ENCODE measurements around the gene RTEL1.
"Not testable (repeated sequence)": the region's sequence is repeated elsewhere in the genome, so short reads cannot be mapped to it uniquely, and the experiment has no call there.

The RTEL1 gene

GRCh38 chr20:63657937-63658748, at the start of gene RTEL1:
Gene RTEL1 (plus strand): TSS chr20:63658312. CDS start chr20:63659403, 1,091 bp downstream.
- DNase-seq: peak; percentile 84

GRCh38 chr20:63610581-63611435, 47.3 kb upstream of the RTEL1 start:
- no peak for DNase-seq

GRCh38 chr20:63611646-63612045, 46.5 kb upstream of the RTEL1 start:
- DNase-seq: no peak

- no peak for DNase-seq
Observed at GRCh38 chr20:63612276-63612931, 45.7 kb upstream of the RTEL1 start.

GRCh38 chr20:63613863-63614594, 44.1 kb upstream of the RTEL1 start:
- DNase-seq: not testable (repeated sequence)

- DNase-seq: no peak
Observed at GRCh38 chr20:63617092-63617875, 40.8 kb upstream of the RTEL1 start.

GRCh38 chr20:63617876-63618265, 40.2 kb upstream of the RTEL1 start:
- no peak for DNase-seq

GRCh38 chr20:63618291-63618980, 39.7 kb upstream of the RTEL1 start:
- no peak for DNase-seq

GRCh38 chr20:63619086-63619485, 39.0 kb upstream of the RTEL1 start:
- DNase-seq: no peak

- DNase-seq: no peak
Observed at GRCh38 chr20:63619505-63619904, 38.6 kb upstream of the RTEL1 start.

- DNase-seq: no peak
Observed at GRCh38 chr20:63620991-63621390, 37.1 kb upstream of the RTEL1 start.

- no peak for DNase-seq
Observed at GRCh38 chr20:63622096-63622495, 36.0 kb upstream of the RTEL1 start.

- no peak for DNase-seq
Observed at GRCh38 chr20:63622732-63623131, 35.4 kb upstream of the RTEL1 start.

GRCh38 chr20:63624486-63624885, 33.6 kb upstream of the RTEL1 start:
- DNase-seq: no peak

GRCh38 chr20:63625771-63626423, 32.2 kb upstream of the RTEL1 start:
- no peak for DNase-seq

GRCh38 chr20:63626424-63627128, 31.5 kb upstream of the RTEL1 start, which contains the start of gene GMEB2:
Gene GMEB2 (minus strand): TSS chr20:63627101. CDS start chr20:63619397, 7,704 bp downstream.
- DNase-seq: peak; percentile 81

- DNase-seq: peak; percentile 91
Observed at GRCh38 chr20:63627129-63627750, 30.9 kb upstream of the RTEL1 start.

GRCh38 chr20:63627751-63628245, 30.3 kb upstream of the RTEL1 start:
- DNase-seq: no peak

All from GDM1 (cell line).